DND-41 (cell line): ENCODE measurements around the gene CCDC80.

Experiments
- ATAC-seq: fragments of 200-7000 bp; cut with Tn5 transposase; 3 replicates; pipeline ENCODE4 v1.9.1; 2021; ENCODE audit warnings: low read depth; ENCODE audit not compliant: insufficient read depth
- DNase-seq: peaks from one replicate; pipeline ENCODE4 v3.0.0-alpha.2; 2020
- H2AFZ ChIP-seq: 2 replicates; pipeline ENCODE4 v1.6.0; 2012; ENCODE audit warnings: low read depth, low read length
- H3K27ac ChIP-seq: 2 replicates; pipeline ENCODE4 v1.5.1; 2012; ENCODE audit warnings: low read length, inconsistent platforms
- H3K27me3 ChIP-seq: fragments of 200-600 bp; sonication (generic); 2 replicates; pipeline ENCODE4 v1.6.0; 2012; ENCODE audit warnings: low read length, mild to moderate bottlenecking, inconsistent platforms; ENCODE audit not compliant: insufficient read depth, poor library complexity
- H3K36me3 ChIP-seq: 2 replicates; pipeline ENCODE4 v1.5.1; 2012; ENCODE audit warnings: low read length, inconsistent platforms; ENCODE audit not compliant: insufficient read depth
- H3K4me1 ChIP-seq: 2 replicates; pipeline ENCODE4 v1.5.1; 2012; ENCODE audit warnings: mild to moderate bottlenecking, low read length; ENCODE audit not compliant: insufficient read depth
- H3K4me2 ChIP-seq: 2 replicates; pipeline ENCODE4 v1.6.0; 2012; ENCODE audit warnings: mild to moderate bottlenecking, moderate library complexity, low read length, inconsistent platforms; ENCODE audit not compliant: insufficient read depth
- H3K4me3 ChIP-seq, 2 experiments: fragments of 200-600 bp in 1 of 2; shearing (Covaris generic) in 1 of 2; 2 replicates each; pipeline ENCODE4 v1.5.1; 2012 to 2016; ENCODE audit warnings: inconsistent platforms in 2 of 2, low read length in 2 of 2, mild to moderate bottlenecking in 2 of 2, low read depth in 1 of 2, moderate library complexity in 1 of 2
- H3K79me2 ChIP-seq: 2 replicates; pipeline ENCODE4 v1.6.0; 2012; ENCODE audit warnings: low read length, inconsistent platforms; ENCODE audit not compliant: insufficient read depth
- H3K9ac ChIP-seq: 2 replicates; pipeline ENCODE4 v1.6.0; 2012; ENCODE audit warnings: low read depth, mild to moderate bottlenecking, inconsistent platforms, low read length, moderate library complexity
- H3K9me3 ChIP-seq: 2 replicates; pipeline ENCODE4 v1.5.1; 2012; ENCODE audit warnings: low read length, moderate library complexity, mild to moderate bottlenecking, inconsistent platforms; ENCODE audit not compliant: insufficient read depth, severe bottlenecking
- H4K20me1 ChIP-seq: 2 replicates; pipeline ENCODE4 v1.6.0; 2012; ENCODE audit warnings: low read length; ENCODE audit not compliant: insufficient read depth
- CTCF ChIP-seq: IDR thresholded peaks from 2 replicates; pipeline ENCODE4 v1.5.1; 2012; ENCODE audit warnings: borderline replicate concordance, low read length, moderate library complexity, mild to moderate bottlenecking; ENCODE audit not compliant: poor library complexity, severe bottlenecking; ENCODE audit errors: extremely low read depth
- EZH2 ChIP-seq: IDR thresholded peaks from 3 replicates; pipeline ENCODE4 v1.6.1; 2012; ENCODE audit warnings: borderline replicate concordance, low read depth, mild to moderate bottlenecking, moderate library complexity, low read length, inconsistent platforms; ENCODE audit not compliant: severe bottlenecking

The CCDC80 gene

GRCh38 chr3:112607863-112608262, 33.1 kb downstream of the CCDC80 start:
- Histone ChIP-seq H3K27ac (no peak overlapping the region), H3K4me2 (no peak overlapping the region), H3K9me3 (no peaks in the 10 kb centered on the region), H3K4me3 (no peak overlapping the region), H3K4me1 (no peaks in the 10 kb centered on the region), H3K79me2 (no peaks in the 10 kb centered on the region), H3K36me3 (no peaks in the 10 kb centered on the region), H3K9ac (no peak overlapping the region), H4K20me1 (no peaks in the 10 kb centered on the region), H2AFZ (no peak overlapping the region), H3K27me3 (peaks cover 3% of the 10 kb centered on the region)
- ATAC-seq: no peak
- TF ChIP-seq EZH2 (no peak), CTCF (no peak)
- DNase-seq: no peak

GRCh38 chr3:112606098-112606497, 34.8 kb downstream of the CCDC80 start:
- H3K27ac ChIP-seq: no peak overlapping the region
- no peaks in the 10 kb centered on the region for H3K36me3 ChIP-seq
- ATAC-seq: no peak

GRCh38 chr3:112605285-112605684, 35.7 kb downstream of the CCDC80 start:
- Histone ChIP-seq H3K4me3 (no peak overlapping the region), H4K20me1 (no peaks in the 10 kb centered on the region), H3K4me1 (no peaks in the 10 kb centered on the region), H3K27ac (no peak overlapping the region), H3K36me3 (no peaks in the 10 kb centered on the region), H3K9me3 (no peaks in the 10 kb centered on the region), H3K79me2 (no peaks in the 10 kb centered on the region), H3K9ac (no peak overlapping the region), H2AFZ (no peak overlapping the region), H3K27me3 (peaks cover 3% of the 10 kb centered on the region), H3K4me2 (no peak overlapping the region)
- TF ChIP-seq CTCF (no peak), EZH2 (no peak)
- ATAC-seq (no peak; the same call in 2 of the 3 replicates), DNase-seq (no peak)

More at GRCh38 chr3:112606098-112606497, 34.8 kb downstream of the CCDC80 start:
- no peaks in the 10 kb centered on the region for H4K20me1 ChIP-seq
- no peaks in the 10 kb centered on the region for H3K79me2 ChIP-seq
- H3K4me1 ChIP-seq: no peaks in the 10 kb centered on the region
- no peak overlapping the region for H3K9ac ChIP-seq
- DNase-seq: no peak
- H3K4me2 ChIP-seq: no peak overlapping the region
- TF ChIP-seq EZH2 (no peak), CTCF (no peak)
- H2AFZ ChIP-seq: no peak overlapping the region
- peaks cover 3% of the 10 kb centered on the region for H3K27me3 ChIP-seq
- no peak overlapping the region for H3K4me3 ChIP-seq
- H3K9me3 ChIP-seq: no peaks in the 10 kb centered on the region

- H3K4me3 ChIP-seq: no peak overlapping the region
- H2AFZ ChIP-seq: no peak overlapping the region
- no peaks in the 10 kb centered on the region for H3K9me3 ChIP-seq
- no peaks in the 10 kb centered on the region for H3K79me2 ChIP-seq
- H3K4me1 ChIP-seq: no peaks in the 10 kb centered on the region
- H4K20me1 ChIP-seq: no peaks in the 10 kb centered on the region
- H3K36me3 ChIP-seq: no peaks in the 10 kb centered on the region
- peaks cover 3% of the 10 kb centered on the region for H3K27me3 ChIP-seq
- DNase-seq (no peak), ATAC-seq (no peak)
- H3K9ac ChIP-seq: no peak overlapping the region
- H3K4me2 ChIP-seq: no peak overlapping the region
- H3K27ac ChIP-seq: no peak overlapping the region
- TF ChIP-seq CTCF (no peak), EZH2 (no peak)
These were observed 36.4 kb downstream of the CCDC80 start for GRCh38 chr3:112604536-112604935.
